Kidney capillary endothelial cell (primary cell): Measurements from ENCODE around the gene GRM4.

Experiments used
- DNase-seq: peaks from one replicate; pipeline ENCODE4 v3.0.0-alpha.2; 2018; ENCODE audit warnings: low spot score

GRM4 gene

DNA sequence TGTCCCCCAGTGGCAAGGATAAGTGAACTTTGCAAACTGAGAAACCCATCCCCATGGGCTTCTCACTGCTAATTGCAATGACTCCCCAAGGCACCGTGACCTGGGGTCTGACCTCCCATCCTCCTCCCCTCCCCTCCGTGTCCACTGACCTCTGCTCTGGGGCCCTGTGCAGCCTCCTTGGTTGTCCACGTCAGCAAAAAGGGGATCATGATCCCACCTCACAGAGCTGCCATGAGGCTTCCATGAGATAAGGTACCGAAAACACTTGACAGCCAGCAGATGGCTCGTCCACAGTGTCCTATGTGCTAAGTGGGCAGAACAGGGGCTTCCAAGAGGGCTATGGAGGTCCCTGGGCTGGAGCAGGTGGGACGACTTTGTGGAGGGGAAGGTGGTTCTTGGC lies 104.5 kb downstream of the GRM4 start:
- no peak for DNase-seq

DNA sequence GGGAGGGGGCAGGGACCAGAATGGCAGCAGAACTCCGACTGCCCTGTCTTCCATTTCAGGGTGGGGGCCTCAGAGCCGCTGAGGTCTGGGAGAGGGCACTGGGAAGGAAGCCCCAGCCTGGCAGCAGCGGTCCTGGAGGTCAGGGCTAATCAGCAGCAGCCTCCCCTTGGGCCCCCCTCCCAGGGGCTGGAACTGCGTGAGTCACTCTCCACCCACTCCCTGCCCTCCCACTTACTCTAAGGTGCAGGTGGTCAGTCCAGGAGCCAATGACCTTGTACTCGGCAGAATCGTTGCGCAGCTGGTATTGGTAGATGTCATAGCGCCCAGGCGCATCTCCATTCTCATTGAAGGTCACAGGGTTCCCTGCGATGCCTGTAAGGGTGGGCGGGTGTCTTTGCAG lies 105.9 kb downstream of the GRM4 start:
- DNase-seq: no peak

DNA sequence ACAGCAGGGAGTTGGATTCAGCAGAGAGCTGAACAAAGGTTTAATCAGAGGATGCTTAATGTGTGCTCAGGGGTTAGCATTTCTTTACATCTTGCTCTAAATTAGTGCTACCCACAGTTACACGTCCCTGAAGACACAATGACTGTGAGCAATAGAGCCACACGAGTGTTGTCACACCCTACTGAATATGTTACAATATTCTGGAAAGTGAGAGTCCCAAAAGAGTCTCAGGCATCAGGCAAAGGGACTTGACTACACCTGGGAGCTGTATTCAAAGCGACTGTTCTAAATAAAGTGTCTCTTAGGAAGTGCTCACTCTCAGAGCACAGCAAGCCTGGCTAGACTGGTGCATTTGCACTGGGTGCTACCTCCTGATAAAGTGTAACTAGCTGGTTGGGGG lies 108.7 kb downstream of the GRM4 start:
- no peak for DNase-seq

DNA sequence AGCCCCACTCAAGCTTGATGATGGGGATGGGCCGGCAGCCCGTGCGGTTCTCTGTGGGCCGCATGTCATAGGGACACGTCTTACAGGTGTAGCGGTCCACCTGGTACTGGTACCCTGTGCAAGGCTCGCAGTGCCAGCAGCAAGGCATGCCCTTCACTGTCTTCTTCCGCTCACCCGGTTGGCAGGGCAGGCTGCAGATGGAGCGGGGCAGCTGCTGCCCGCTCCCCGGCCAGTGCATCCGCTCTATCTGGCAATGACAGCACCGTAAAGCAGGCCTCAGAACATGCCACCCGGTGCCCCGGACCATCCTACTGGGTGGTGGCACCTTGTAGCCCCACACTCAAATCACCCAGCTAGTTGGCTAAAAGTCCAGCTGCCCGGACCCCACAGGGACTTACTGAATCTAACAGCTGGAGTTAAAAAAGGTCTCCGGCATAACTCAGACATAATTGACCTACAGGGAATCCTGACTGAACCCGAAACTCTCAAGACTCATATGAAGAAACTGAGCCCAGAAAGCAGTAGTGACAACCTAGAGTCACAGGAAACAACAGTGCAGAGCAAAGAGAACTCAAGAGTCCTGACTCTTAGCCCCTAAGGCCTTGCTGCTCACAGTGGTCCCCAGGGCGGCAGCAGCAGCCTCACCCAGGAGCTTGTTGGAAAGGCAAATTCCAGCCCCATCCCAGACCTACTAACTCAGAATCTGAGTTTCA lies 109.4 kb downstream of the GRM4 start:
- DNase-seq: no peak

DNA sequence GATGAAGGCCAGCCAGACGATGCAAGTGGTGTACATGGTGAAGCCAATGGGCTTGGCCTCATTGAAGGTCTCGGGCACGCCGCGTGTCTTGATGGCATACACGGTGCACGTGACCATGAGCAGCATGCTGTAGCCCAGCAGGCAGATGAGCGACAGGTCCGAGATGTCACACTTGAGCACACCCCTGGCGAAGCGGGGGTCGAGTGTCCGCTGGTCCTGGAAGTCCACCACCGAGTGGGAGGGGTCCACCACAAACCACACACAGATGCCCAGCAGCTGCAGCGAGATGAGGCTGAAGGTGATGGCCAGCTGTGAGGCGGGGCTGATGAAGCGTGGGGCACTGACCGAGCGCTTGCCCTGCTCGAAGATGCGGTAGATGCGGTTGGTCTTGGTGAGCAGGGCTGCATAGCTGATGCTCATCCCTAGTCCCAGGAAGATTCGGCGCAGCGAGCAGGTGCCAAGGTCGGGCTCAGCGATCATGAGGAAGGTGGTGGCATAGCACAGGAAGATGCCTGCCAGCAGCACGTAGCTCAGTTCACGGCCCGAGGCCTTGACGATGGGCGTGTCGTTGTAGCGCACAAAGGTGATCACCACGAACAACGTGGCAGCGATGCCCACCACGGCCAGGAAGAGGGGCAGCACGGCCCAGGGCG lies 110.1 kb downstream of the GRM4 start:
- DNase-seq: no peak

DNA sequence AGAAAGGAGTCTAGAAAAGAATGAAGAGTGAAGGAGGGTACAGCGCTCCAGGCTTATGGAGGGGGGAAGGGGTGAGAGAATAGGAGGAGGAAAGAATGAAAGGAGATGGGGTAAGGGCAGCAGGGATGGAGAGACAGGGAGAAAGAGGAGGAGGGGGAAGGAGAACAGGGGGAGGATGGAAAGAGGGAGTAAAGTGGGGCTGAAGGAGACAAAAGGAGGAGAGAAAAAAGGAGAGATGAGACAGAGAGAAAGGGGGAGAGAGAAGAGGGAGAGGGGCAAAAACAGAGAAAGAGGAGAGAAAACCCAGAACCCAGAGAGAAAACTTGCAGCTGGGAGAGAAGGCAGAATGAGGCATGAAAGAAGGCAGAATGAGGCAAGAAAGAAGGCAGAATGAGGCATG lies 110.7 kb downstream of the GRM4 start:
- DNase-seq: no peak

DNA sequence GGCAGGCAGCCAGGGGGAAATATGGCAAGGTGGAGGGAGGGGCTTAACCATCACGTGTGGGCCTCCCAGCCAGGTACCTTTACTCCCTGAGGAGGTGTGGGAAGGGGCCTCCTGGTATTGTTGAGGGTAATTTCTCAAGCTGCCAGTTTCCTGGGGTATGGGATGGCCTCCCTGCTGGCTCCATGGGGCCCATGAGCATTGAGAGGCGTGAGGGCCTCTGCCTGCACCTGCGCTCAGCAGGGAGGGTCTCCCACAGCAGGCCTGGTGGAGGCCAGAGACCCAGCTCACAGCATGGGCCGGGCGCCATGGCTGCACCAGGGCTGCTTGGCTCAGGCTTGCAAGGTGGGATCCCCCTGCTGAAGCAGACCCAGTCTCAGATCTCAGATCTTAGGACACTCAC lies 113.0 kb downstream of the GRM4 start:
- DNase-seq: no peak

DNA sequence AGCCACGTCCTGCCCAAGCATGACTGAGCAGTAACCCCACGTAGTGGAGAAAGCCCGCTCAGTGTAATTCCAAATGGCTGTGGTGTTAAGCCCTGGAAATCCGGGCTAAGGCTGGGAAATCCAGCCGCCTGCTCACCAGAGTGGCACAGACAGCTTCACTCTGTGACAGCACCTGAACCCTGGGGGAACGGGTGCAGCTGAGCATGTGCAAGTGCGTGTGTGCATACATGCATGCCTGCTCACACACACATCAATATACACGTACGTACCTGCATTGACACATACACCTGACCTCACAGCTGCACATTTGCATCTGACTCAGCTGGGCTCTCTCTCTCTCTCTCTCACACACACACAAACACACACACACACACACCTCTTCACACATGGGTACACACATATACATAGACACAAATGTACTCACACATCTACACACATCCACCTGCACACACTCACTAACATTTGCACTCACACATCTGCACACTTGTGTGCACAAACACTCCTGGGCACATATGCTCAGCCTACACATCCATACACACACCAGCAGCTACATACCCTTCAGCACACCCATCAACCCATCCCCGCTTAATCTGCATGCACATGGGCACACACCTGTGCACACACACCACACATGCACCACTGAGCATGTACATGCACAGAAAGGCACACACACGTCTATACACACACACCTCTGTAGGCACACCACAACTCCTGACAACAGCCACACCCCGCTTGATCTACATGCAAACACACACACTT lies 114.1 kb downstream of the GRM4 start:
- no peak for DNase-seq

DNA sequence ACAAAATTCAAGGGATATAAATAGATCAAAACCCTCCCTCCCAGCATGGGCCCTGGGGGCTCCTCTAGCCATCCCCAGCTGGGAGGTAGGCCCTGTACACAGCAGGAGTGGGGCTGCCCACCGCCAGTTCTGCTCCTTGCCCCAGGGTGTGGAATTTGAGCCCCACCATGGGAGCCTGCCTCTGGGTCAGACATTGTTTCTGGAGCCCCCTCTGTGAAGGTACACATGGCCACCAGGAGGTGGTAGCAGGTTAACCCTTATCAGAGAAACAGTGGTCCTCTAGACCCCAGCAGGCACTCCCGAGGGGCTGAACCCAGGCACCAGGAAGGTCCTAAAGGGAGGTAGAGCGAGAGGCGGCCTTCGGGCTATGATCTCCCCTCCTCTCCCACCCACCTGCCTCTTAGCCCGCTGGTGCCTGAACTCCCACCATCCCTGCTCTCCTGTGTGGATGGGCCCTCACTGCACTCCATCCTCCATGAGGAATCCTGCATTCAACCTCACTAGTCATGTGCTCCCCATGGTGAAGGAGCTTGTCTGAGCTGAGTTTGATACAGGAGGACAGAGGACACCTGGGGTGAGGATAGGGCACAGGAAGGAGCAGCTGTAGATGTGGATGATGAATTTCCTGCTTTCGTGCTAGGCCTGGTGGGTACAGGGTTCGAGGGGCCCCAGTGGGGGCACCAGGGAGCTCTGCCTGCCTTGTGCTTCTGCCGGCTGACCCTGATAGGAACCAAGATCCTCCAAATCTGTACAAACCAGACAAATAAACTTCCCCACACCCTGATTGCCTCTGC lies 114.9 kb downstream of the GRM4 start:
- no peak for DNase-seq

DNA sequence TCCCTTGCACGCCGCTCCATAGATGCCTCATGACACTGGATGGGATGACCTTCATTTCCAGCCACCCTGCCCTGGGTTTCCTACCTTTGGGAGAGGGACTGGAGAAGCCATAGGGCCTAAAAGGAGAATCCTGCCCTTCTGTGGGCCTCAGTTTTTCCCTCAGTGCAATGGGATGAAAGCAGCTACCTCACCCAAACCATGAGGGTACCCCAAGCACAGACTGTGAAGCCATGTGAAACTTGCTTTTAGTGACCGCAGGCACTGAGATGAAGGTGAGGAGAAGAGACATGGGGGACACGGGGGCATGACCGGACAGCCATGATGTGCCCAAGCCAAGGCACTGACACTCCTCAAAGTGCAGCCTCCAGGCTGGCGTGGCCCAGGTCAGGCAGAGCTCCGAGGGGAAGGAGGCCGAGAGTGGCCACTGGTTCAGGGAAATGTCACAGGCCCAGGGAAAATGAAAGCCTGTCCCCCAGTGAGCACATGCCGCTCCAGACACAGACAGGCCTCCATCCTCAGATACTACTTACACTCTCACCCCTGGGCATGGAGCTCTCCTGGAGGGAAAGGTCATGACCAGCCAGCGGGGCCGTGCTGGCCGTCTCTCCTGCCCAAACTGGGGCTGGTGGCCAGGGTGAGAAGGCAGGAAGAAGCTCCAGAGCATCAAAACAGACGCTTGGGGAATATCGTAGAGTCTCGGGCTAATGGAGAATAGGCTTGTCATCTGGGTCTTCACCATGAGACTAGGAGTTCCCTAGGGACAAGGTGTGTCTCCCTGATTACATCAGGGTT lies 116.2 kb downstream of the GRM4 start:
- DNase-seq: no peak

DNA sequence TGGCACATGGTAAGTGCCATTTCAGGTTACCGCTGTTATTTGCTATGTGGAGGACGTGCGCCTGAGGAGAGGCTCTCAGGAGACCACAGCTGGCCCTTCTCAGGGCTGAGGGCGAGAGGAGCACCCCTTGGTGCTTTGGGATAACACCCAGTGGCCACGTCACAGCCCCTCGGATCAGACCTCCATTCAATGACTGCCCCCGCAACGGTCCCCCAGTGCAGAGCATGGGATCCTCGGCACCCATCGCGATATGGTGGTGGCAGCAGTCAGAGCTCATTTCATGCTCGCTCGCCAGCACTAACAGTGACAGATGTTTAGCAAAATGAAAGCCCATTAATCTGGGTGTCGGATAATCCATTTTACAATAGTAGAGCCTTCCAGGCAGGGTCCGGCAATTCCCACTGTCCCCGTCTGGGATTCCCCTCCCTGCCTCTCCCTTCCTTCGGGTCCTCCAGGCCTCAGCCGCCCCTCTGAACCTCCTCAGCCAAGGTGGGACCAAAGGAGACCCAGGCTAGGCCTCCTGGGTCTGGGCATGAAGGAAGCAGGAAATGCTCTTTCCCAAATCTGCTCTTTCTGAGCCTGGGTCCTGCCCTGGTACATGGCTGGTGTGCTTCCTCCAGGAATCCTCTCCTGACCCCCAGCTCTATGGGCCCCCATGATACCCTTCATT lies 117.1 kb downstream of the GRM4 start:
- DNase-seq: no peak

DNA sequence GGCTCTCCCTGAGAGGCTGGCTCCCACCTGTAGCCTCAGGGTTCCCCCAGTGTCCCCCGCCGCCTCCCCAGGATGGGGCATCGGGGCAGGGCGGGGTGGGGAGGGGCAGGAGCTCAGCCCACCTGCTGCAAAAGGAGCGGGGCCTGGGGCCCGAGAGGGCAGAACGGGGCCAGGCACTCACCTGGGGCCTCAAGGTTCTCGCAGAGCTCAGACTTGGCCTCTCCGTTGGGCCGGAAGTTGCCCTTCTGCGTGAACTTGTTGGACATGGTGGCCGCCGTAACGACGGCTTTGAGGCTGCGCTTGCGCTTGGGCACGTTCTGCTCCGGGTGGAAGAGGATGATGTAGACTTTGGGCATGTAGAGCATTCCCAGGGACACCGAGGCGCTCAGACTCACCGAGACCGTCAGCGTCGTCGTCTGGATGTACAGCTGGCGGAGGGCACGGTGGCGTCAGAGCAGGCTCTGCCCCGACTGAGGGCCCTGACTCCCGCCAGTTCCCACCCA lies 117.9 kb downstream of the GRM4 start:
- DNase-seq: no peak

DNA sequence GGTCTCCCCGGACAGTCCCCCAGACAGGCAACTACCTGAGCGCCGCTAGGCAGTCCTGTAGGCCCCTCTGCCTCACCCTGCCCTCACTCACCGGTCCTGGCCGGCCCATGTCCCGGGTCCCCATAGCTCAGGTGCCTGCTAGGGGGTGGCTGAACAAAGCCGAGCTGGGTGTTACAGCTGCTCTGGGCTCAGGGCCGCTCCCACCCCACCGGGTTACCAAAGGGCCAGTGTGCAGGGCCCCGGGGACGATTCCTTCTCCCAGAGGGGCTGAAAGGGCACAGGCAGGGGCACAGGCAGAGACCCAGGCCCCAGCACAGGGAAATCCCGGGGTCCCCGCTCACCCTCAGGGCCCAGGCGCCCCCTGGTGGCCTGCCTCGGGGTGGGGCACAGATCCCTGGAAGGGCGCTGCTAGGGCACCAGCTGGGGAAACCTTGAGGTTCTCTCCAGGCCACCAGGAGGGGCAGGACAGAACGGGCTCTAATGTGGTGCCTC lies 118.4 kb downstream of the GRM4 start:
- peak; percentile 30 for DNase-seq

DNA sequence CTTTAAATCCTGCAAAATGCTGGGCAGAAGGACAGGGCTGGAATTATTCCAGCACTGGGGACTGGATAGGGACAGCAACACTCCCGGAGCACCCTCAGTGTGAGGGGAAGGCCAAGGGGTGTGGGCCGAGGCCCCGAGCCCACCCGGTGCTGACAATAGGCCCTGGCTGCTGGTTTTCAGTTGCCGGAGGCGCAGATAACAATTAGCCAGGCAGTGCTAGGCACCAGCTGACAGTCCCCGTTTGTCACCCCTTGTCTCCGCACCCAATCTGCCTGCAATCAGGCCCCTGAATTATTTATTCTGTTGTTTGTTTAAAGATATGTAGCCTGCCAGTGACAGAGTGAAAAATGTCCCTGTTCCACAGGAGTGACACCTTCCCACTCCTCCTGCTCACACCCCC lies 120.0 kb downstream of the GRM4 start:
- no peak for DNase-seq

DNA sequence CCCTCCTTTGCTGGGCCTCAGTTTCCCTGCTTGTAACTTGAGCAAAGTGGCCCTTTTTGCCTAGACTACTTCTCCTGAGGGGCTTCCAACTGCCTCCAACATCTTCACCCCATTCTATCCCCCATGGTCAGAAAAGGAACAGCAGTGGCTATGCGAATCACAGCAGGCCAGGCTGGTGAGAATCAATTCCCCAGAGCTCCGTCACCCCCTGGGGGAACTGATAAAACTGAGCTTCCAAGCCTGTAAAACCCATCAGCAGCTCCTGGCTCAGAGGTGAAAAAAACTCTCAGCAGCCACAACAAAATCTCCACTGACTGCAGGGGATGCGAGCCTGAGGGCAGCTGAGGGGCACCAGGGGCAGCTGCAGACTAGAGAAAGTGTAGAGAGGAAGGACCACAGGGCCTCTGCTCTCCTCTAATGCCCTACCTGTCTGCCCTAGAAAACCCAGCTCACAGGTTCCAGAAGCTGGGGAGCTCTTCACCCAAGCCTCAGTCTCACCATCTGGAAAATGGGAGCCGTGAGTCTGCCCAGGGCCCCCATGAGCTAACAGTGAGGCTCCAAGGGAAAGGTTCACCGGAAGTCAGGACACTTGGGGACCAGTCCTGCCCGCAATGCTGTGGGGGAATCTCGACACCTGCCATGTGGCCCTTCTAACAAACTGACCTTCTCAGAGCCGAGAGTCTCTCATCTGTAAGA lies 120.6 kb downstream of the GRM4 start:
- DNase-seq: no peak

DNA sequence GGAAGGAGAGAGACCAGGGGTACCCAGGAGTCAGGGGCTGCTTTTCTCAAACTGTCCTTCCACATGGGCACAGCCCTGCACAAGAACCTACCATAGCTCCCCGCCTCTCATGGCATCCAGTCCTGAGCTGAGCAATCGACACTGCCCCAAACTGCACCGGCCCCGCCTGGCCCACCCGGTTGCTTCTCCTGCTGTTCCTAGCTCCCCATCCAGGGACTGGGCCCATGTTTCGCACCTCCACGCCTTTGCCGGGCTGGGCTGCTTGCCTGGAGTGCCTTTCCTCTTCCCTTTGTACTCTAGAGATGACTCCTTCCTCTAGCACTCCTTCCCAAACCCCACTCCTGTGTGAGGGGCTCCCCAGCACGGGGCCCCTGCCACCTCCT lies 123.0 kb downstream of the GRM4 start:
- no peak for DNase-seq

DNA sequence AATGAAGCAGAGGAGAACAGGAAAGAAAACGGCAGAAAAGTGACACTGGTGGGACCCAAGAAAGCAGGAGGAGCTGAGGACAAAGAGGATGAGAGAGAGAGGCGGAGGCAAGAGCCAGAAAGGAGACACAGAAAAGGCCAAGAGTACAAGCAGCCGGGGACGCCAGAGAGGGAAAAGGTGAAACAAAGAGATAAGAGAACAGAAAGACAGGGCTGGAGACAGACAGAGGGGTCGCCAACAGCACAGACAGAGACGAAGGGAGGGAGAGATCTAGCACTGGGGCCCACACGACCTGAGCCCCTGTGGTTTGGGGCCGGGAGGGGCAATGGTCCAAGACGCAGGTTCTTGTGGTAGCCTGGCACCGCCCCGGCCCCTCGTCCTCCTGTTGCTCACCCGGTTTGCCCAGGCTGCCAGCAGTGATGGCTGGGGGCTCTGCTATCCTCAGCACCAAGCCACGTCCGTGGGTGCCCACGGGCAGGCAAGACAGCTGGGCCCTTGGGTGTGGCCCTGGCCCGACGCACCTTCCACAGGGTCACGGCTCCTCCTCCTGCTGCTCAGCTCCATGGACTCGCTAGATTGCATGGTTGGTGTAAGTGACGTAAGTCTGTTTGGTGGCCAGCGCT lies 123.5 kb downstream of the GRM4 start:
- no peak for DNase-seq

DNA sequence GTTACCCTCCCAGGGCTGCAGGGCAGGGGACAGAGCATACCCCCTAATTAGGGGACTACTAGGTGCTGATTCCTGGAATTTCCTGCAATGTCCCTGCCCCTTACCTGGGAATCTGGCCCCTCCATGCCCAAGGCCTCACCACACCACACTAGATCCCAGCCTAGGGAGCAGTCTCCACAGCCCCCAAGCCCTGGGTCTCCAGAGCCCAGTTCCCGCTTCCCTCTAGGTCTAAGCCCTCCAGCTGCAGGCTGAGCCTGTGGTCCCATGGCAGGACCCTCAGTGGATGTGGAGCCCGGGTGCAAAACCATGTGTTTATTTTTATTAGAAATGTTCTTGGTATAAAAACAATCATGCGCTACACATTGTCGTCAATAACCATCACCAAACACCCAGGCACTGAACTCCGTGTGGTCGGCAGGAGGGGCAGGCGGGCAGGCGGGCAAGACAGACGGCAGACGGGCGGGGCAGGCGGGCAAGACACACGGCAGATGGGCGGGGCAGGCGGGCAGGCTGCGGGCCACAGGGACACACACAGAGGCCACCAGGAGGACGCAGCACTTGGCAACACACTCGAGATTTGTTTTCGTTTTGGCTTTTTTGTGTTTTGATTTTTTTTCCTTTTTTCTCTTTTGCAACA lies 124.2 kb downstream of the GRM4 start:
- no peak for DNase-seq
